Measurements from ENCODE around the gene TM6SF1.

Gene TM6SF1

DNA sequence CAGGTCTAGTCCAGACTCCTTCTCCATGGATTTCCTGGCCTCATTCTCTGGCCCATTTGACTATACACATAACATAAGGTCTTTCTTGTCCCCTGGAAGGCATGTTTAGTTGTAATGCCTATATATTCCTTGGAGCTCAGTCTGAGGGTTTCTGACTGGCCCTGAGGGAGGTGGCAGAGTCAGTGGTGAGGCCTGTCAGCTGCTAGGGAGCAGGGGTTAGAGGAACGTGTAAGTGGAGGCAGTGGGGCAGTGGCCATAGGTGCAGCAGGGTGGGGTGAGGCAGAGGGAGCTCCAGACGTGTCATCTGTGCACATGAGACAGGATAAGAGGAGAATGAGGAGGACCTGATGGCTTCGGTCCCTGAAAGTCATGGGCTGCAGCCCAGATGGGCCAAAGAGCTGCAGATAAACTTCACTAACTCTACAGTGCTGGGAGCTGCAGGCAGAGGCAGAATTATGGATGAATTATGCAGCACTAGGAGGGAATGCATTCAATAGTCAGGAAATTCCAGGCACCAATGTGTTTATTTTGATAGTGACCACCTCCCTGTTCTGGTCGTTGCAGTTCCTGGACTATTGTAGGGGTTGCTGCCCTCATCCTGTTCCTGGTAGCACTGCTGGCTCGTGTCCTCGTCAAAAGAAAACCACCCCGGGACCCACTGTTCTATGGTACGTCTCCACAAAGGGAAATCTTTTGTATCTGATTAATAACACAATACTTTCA lies 4.9 kb downstream of the TM6SF1 start:
- TF ChIP-seq, protein P1, sequence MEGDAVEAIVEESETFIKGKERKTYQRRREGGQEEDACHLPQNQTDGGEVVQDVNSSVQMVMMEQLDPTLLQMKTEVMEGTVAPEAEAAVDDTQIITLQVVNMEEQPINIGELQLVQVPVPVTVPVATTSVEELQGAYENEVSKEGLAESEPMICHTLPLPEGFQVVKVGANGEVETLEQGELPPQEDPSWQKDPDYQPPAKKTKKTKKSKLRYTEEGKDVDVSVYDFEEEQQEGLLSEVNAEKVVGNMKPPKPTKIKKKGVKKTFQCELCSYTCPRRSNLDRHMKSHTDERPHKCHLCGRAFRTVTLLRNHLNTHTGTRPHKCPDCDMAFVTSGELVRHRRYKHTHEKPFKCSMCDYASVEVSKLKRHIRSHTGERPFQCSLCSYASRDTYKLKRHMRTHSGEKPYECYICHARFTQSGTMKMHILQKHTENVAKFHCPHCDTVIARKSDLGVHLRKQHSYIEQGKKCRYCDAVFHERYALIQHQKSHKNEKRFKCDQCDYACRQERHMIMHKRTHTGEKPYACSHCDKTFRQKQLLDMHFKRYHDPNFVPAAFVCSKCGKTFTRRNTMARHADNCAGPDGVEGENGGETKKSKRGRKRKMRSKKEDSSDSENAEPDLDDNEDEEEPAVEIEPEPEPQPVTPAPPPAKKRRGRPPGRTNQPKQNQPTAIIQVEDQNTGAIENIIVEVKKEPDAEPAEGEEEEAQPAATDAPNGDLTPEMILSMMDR (IDR thresholded peaks at IDR 0.05): no peak
- H3K27ac ChIP-seq: peak overlapping the region in 1 of 2 donors; percentile 26
- no peak for DNase-seq (ENCODE audit: low spot score)
- H3K4me3 ChIP-seq: no peak overlapping the region

DNA sequence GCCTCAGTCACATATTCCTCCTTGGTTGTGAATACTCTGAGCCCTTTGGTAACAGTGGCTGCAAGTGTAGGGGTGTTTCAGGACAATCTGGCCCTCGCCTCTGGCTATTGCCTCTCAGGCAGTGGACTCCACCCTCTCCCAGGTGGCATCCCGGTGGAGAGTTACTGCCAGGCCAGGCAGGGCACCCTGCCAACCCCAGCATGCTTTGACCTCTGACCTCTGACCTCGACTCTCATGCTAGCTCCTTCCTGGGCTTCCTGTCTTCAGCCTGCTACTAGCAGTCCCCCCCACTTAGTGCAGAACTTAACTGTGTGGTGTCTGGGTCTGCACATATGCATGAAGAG lies 5.5 kb downstream of the TM6SF1 start:
- no peak for DNase-seq (ENCODE audit: low spot score)
- Histone ChIP-seq H3K4me3 (no peak overlapping the region), H3K27ac (peak overlapping the region in 1 of 2 donors; percentile 26)
- TF ChIP-seq, protein P1 (IDR thresholded peaks at IDR 0.05): no peak

- TF ChIP-seq, protein P1 (IDR thresholded peaks at IDR 0.05): no peak
- no peak for DNase-seq (ENCODE audit: low spot score)
- peak overlapping the region in 1 of 2 donors; percentile 45 for H3K27ac ChIP-seq
- no peak overlapping the region for H3K4me3 ChIP-seq
These were observed 6.6 kb downstream of the TM6SF1 start for GRCh38 chr15:83113881-83114674.

GRCh38 chr15:83114856-83115255 lies 7.4 kb downstream of the TM6SF1 start:
- H3K27ac ChIP-seq: no peak overlapping the region
- TF ChIP-seq, protein P1 (IDR thresholded peaks at IDR 0.05): no peak
- no peak for DNase-seq (ENCODE audit: low spot score)
- no peak overlapping the region for H3K4me3 ChIP-seq

- TF ChIP-seq, protein P1 (IDR thresholded peaks at IDR 0.05): no peak
These were observed 8.0 kb downstream of the TM6SF1 start for GRCh38 chr15:83115410-83115809.

DNA sequence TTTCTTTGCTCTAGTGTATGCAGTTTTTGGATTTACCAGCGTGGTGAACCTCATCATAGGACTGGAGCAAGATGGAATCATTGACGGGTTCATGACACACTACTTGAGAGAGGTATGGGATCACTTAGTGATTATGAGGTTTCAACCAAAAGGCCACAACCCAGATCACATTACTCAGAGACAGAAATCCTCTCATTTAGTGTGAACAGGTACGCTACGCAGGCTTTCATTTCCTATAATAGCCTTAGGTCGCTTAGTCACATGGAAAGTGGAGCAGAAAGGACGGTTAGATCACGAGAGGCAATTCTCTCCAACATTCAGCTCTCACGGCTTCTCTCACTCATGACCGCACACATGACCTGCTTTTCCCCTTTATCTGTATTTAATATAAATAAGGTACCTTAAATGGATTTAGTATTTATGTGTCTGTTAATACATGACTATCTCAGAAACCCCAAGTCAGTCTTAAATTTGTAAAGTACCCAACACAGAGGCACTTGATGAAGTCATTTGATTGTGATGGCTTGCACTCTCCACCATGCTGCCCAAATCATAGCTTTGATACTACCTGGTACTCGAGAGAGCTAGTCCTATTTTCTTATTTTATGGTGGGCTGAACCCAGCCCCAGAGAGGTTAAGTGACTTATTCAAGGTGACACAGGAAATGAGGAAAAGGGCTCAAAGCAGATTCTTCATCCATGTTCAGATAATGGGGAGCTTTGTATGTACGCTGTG lies 8.6 kb downstream of the TM6SF1 start:
- DNase-seq (ENCODE audit: low spot score): no peak

More at GRCh38 chr15:83115410-83115809, 8.0 kb downstream of the TM6SF1 start:
- Histone ChIP-seq H3K4me3 (no peak overlapping the region), H3K27ac (no peak overlapping the region)
- DNase-seq (ENCODE audit: low spot score): no peak

More for the DNA sequence above, 8.6 kb downstream of the TM6SF1 start:
- TF ChIP-seq, protein P1 (IDR thresholded peaks at IDR 0.05): no peak
- H3K4me3 ChIP-seq: no peak overlapping the region
- H3K27ac ChIP-seq: no peak overlapping the region
